ENCODE measurements around the gene RAB26.

- no peak for TF ChIP-seq CTCF (IDR thresholded peaks at IDR 0.05)
- TF ChIP-seq POLR2A (IDR thresholded peaks at IDR 0.05), result no peak
Measured at GRCh38 chr16:2162676-2163118, 14.3 kb downstream of the RAB26 start.

Measured in ovary (tissue), 3 donors.